Head of caudate nucleus (tissue), 42 donors: Measurements from ENCODE around the gene ABHD8.

Experiments
- DNase-seq, 42 donors: peaks; one replicate each; pipeline versions ENCODE4 v3.0.0 to v3.0.0-alpha.2; 2020 to 2021; ENCODE audit warnings: mixed read lengths in 7 of 42
- intact Hi-C: fragments of 100-400 bp; cut with DNase I; formaldehyde crosslinking; loops from one replicate; pipeline ENCODE4 v1.15.0; 2022

The ABHD8 gene

DNA sequence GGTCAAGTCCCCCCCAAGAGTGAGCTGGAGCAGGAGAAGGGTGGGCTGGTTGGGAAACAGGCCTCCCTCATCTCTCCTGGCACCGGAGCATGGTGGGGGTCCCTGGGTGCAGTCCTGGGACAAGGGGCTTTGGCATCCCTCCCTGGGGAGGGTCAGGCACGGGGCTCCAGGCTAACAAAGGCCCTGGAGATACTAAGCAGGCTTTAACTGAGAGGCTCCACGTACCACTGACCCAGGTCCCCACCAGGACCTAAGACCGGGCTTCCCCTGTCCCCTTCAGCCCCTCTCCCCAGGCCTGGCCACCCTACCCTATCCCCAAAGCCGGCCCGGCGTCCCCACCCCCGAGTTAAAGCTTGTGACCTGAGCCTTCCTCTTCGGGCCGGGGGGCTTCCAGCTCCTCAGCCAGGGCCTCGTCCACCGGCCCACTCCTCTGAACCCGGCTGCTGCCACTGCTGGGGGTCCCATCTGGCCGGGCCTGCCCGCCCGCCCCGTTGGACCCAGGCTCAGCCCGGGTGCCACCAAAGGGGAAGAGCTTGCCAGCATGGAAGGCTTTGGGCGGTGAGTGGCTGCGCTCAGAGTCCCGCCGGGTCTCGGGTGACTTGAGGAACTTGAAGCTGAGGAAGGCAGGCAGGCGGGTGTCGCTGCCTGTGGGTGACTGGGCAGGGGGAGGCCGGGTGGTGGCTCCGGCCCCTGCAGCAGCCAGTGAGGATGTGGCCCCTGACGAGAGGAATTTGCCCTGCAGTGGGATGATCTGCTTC lies 21.3 kb upstream of the ABHD8 start:
- DNase-seq = no peak
- intact Hi-C loops = no loop called here

DNA sequence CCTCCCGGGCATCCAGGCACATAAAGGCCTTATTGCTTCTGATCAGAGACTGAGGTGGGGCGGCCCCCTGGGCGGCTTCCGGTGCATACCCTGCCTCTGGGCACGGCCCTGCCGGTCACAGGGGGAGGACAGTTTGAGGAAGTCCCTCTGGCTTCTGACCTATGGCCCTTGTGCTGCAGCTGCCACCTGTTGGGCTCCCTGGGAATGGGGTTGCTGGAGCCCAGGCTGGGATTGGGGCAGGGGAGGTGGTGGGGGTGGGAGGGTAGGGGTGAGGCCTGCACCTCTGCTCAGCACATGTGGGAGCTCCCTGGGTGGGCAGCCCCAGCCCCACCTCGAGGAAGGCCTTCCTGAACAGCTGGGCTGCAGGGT lies 20.7 kb upstream of the ABHD8 start:
- DNase-seq = no peak

DNA sequence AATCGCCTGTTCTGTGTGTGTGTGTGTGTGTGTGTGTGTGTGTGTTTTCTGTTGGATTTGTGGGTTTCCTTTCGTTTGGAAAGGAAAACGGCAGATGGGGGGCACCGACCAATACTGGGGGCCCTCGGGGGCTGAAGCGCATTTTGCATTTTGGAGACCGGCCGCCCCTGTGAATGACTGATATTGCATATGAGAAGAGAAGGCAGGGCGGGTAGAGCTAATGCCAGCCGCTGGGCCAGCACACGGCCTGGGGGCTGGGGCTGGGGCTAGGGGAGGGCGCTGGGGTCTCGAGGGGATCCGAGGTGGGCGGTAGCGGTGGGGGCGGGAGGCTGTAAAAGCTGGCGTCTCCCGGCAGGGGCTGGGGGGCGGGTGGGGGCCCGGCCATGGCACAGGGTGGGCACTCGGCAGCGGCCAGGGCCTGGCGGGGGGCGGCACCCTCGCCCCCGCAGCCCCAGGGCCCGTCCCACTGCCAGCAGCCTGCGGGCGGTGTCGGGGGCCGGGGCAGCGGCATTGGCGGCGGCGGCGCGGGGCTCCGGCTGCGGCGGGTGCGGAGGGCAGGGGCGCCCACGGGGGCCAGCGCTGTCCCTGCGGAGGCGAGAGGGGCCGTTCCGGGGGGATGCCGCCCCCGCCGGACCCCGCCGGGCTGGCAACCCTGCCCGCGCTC lies 20.2 kb upstream of the ABHD8 start:
- intact Hi-C loops = no loop called here
- no peak for DNase-seq

More for the DNA sequence above, 20.7 kb upstream of the ABHD8 start:
- intact Hi-C loops = no loop called here

DNA sequence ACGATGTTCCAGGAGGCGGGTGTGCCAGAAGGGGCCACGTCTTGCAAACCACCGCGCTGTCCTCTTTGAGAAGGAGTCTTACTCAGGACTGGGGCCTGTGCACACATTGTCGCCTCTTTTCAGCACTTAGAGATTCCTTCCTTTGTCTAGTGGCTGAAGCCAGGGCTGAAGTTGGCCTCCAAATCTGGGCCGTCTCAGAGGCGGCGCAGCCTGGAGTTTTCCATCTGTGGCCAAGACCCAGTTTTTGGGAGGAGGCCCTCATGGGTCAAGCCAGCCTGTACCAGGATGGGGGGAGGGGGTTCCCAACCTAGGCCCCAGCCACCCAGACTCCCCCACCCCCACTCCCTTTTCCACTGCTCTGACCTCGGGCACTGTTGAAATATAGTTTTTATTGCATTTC lies 19.6 kb upstream of the ABHD8 start:
- intact Hi-C loops = no loop called here
- DNase-seq = peak in 25 of 42 donors; percentile 19 to 77 (median 51)

DNA sequence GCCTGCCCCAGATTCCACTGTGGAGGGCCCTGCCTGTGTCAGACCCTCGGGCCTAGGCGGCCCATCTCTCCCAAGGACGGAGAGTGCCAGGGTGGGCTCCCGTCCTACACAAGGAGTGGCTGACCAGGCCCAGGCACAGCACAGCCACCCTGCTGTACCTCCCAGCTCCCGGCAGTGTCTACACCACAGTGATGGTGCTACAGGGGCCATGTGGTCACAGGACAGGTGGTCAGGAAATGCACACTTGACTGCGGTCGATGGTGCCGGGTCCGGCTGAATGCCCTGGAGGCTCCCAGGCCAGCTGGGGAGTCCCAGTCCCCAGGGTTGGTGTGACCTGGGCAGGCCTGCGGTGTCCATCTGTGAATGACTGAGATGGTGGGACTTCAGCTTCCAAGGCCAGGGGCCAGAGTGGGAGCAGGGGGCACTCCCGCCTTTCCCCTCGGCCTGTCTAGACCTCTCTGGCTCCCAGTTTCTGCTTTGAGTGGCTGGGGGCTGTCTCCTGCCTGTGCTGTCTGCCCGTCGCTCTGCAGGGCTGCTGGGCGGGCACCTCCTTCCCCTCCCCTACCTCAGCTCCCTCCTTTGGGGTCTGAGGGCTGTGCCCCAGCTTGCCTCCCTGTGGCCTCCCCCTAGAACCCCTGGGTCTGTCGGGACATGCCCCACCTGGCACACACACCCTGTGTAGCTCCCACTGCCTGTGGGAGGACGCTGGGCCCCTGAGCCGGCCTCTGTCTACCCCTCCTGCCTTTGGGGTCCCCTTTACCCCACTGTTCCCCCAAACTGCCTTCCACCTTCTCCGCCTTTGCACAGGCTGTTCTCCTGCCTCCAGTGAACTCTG lies 18.6 kb upstream of the ABHD8 start:
- DNase-seq = no peak
- intact Hi-C loops = no loop called here

DNA sequence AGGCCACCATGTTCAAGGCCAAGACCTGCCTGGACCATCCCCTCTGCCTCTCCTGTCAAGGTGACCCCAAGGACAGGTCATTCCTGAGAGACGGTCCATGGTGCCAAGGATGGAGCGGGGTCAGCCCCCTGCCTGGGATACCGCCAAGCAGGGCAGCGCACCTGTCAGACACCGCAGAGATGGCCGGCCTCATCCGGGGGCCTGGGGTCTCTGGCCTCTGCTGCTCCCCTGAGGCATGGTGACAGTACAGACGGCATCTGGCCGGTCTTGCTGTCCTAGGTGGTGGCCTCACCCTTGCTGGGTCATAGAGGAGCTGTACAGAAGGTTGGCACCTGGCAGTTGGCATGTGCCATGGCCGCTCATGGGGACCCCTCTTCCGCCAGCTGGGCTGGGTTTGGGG lies 17.2 kb upstream of the ABHD8 start:
- no peak for DNase-seq
- intact Hi-C loops = no loop called here

DNA sequence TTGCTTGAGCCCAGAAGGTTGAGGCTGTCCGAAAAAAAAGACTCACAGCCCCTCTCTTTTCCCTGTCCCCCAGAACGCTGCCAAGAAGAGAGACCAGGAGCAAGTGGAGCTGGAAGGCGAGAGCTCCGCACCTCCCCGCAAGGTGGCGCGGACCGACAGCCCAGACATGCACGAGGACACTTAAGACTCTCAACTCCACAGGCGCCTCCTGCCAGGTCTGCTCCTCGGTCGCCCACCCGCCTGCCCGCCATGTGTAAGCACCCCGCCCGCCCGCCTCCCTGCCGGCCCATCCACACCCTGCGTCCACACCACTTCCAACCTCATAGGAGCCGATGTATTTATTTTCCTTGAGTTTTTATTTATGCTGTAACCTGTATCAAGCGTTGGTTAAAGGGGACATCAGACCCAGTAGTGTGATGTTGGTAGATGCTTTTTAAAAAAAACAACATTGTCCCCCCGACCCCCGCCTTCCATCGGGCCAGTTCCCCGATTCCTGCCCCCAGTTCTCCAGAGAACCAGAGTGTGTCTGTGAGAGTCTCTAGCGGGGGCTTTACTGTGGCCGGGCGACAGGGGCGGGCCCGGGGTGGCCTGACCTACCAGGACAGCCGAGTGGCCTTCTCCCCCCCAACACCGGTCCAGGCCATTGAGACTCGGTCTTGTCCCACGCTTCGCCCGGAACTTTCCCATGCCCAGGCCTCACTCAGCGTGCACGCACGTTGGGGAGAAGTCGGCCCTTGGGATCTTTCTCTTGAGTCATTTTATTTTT lies 16.4 kb upstream of the ABHD8 start:
- intact Hi-C loops = no loop called here
- DNase-seq = no peak

DNA sequence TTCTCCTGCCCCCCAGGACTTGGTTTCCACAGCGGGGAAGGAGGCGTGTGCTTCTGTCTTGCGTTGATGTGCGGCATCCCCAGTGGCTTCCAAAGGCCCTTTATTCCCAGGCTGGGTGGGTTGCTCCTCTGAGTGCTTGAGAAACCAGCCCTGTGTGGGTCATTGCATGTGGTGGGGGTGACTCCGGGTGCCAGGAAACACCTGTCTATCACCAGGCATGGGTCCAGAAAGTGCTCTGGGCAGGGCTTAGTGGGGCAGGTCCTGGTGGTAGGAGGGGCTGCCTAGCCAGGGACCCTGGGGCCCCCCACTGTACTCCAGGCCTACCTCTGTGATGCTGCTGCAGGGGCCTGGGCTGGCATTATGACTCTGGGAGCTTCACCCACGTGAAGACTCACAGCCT lies 15.7 kb upstream of the ABHD8 start:
- no peak for DNase-seq
- intact Hi-C loops = no loop called here

DNA sequence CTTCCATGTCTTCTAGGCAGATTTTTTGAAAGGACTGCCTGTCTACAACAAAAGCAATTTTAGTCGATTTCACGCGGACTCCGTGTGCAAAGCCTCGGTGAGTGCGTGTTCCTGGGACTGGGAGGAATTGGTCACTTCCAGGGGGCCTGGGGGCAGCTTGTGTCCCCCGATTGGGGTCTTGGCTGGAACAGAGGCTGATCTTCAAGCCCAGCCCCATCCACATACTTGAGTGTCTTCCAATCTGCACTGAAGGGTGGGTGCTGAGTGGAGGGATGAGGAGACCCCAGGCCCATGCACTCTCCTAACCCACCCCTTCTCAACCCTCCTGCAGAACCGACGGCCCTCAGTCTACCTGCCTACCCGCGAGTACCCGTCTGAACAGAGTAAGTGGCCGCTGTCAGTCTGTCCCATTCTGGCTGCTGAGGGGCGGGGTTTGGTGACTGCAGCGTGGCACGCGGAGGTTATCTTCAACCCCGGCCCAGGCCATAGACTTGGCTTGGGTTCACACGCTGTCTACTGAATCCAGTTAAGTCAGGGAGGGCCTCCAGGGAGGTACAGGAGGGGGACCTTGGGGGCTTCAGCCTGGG lies 10.9 kb upstream of the ABHD8 start:
- DNase-seq = no peak
- intact Hi-C loops = no loop called here

DNA sequence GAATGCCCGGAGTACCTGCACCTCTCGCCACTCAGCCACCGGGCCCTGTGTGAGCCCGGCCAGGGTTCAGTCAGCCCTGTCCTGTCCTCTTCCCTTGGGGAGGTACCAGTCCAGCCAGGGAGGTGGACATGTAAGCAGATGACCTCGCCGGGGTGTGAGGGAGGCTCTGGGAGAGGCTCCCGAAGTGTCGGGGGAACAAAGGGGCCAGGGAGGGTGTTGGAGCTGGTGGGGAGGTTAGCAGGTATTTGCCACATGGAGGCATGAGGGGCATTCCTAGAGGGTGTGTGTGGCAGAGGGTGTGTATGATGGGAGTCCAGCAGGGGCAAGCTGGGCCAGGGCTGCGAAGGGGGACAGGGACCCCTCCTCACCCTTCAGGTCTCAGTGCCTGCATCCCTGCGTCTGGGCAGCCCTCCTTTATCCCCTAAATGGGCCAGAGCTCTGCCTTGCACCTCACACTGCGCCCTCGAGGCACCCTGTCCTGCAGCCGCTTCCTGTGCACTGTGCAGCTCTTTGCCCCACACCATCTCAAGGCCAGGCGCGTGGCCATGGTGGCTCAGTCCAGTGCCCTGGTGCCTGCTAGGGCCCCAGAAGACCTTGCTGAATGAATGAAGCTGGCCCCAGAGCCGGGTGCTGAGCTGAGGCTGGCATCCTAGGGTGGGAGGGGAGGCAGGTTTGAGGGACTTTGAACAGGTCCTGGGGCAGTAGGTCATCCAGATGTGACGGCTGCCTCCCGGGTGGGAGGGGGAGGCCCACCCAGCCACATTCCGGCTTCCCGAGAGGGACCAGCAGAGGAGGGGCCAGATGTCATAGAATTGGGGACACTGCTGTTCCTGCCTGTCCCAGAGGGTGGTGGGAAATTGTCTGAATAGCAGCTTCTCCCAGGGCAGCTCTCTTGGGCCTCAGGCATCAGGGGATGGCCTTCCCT lies 9.2 kb upstream of the ABHD8 start:
- DNase-seq = no peak

DNA sequence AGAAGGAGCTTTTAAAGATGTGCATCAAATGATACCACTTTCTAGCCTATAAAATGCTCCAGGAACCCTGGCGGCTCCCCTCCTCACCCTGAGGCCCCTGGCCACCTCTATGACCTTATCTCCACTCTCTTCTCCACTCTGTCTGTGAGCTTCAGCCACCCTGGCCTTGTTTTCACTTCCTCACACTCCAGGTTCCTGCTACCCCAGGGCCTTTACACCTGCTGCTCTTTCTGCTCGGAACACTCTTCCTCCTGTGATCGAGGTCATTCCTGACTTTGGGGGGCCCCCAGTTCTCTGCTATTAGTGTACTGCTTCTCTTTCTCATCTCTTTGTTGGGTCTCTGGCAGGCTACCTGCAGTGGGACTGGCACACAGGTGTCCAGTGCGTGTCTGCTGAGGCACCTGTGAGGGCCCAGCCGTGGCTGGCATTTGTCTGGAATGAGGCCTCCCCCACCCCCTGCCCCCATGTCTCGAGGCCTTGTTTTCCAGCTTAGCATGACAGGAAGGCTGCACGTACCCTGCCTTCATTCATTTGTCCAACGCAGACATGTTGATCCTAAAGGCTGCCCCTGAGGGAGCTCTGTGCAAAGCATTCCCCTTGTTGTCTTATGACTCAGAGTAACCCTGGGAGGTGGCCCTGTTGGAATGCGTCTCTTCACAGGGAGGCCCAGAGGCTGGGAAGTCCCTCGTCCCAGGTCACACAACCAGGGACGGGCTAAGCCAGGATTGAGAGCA lies 8.4 kb upstream of the ABHD8 start:
- intact Hi-C loops = no loop called here
- no peak for DNase-seq

More for the DNA sequence above, 9.2 kb upstream of the ABHD8 start:
- intact Hi-C loops = no loop called here

DNA sequence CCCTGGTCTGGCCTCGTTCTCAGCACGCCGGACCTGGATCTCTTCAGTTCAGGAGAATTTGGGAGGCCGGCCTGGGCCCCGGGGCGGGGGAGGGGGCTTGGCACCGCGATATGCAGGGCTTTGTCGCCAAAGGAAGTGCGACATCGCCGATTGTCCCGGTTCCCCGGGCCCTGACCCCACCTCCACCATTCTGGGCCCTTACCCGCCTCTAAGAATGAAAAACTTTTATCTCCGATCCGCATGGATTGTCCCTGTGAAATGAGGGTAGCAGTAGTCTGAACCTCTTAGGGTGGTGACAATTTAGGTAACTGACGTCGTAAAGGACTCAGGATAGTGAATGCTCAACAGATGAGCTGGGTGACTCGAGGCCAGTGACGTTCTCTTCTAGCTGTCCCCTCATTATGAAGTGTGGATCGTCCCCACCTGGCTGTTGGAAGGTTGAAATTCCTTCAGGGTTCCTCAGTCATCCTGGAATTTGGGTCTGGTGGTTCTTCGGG lies 6.8 kb upstream of the ABHD8 start:
- DNase-seq = peak in 1 of 42 donors; percentile 47
- intact Hi-C loops = loop anchor here (5.0 kb wide), 1 partner anchor 43 kb away; the partner anchor contains the start of gene BABAM1

DNA sequence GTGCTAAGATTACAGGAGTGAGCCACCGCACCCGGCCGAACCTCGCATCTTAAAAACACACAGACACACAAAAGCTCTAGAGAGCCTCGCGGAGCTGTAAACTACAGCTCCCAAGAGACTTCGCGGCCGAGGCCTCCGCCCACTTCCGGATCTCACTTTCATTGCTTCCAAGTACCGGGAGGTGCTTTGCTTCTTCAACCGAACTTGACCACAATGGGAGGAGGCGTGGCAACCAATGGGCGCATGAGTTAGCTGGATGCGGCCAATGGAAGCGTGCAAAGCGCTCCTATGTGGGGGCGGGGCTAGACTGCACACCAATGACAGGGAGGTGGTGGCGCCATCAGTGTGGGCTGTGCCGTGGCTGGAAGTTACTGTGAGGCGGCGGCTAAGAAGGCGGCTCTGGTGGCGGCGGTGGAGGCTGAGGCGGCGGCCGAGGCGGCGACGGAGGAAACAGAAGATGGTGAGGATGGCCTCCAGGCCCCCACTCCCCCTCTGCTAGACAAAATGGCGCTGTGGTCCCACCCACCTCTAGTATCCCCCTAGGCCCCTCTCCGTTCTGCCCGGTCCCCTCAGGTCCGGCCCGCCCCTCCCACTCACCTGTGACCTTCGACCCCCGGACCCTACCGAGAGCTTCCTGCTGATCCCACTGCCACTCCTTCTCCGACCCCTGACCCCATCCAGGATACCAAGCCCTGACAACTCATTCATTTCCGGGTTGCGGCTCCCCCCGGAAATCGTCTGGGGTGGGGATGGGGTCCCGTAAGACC lies 6.2 kb upstream of the ABHD8 start, which contains the start of gene DDA1:
TSS of gene DDA1 (plus strand) at position 366 of the 767 bp plus-strand sequence. CDS start at position 458, 92 bp downstream.
- DNase-seq = peak; percentile 97 to 100 (median 99)
- intact Hi-C loops = loop anchor here (5.0 kb wide), 1 partner anchor 42 kb away; the partner anchor contains the start of gene BABAM1

DNA sequence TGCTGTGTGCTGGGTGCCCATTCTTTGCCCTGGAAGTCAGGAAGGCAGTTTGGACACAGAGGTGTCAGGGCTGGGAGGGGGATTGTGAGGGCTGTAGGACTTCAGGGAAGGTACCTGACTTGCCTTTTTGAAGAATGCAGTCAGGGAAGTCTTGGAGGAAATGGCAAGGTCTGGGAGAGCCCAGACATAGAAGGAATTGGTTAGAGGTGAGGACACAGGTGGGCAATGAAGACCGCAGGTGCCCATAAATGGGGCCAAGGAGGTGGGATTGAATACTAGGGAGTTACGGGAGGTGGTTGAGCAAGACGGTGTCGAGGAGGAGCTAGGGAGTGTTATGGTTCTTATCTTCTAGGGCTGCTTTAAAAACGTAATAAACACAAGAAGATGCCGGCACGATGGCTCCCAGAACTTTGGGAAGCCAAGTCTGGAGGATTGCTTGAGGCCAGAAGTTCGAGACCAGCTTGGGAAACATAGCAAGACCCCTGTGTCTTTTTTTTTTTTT lies 4.7 kb upstream of the ABHD8 start:
- DNase-seq = no peak
- intact Hi-C loops = loop anchor here (5.0 kb wide), 1 partner anchor 41 kb away; the partner anchor contains the start of gene BABAM1

DNA sequence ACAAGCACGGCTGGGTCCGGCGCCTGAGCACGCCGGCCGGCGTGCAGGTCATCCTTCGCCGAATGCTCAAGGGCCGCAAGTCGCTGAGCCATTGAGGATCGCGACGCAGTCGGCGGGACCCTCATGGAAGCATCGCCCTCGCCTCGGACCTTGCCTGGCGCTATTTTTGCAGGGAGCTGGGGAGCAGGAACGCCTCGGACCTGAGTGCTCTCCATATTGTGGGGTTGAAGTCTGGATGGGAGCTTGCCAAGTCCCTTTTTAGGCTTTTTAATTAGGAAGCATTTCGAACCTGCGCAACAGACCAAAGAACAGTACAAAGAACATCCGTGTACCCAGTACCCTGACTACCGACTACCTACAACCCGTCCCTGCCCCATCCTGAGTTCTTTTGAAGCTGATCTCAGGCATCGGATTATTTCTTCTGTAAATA lies 3.1 kb upstream of the ABHD8 start:
- intact Hi-C loops = loop anchor here (5.0 kb wide), 1 partner anchor 39 kb away; the partner anchor contains the start of gene BABAM1
- peak in 1 of 42 donors; percentile 20 for DNase-seq
